DND-41 (cell line): ENCODE data around the gene RIBC1.
A peak's percentile ranks its signal among the peaks of the same experiment; 100 is the strongest.

ENCODE experiments used
- ATAC-seq: fragments of 200-7000 bp; cut with Tn5 transposase; 3 replicates; pipeline ENCODE4 v1.9.1; 2021; ENCODE audit warnings: low read depth; ENCODE audit not compliant: insufficient read depth
- DNase-seq: peaks from one replicate; pipeline ENCODE4 v3.0.0-alpha.2; 2020
- H2AFZ ChIP-seq: 2 replicates; pipeline ENCODE4 v1.6.0; 2012; ENCODE audit warnings: low read depth, low read length
- H3K27ac ChIP-seq: 2 replicates; pipeline ENCODE4 v1.5.1; 2012; ENCODE audit warnings: low read length, inconsistent platforms
- H3K27me3 ChIP-seq: fragments of 200-600 bp; sonication (generic); 2 replicates; pipeline ENCODE4 v1.6.0; 2012; ENCODE audit warnings: low read length, mild to moderate bottlenecking, inconsistent platforms; ENCODE audit not compliant: insufficient read depth, poor library complexity
- H3K36me3 ChIP-seq: 2 replicates; pipeline ENCODE4 v1.5.1; 2012; ENCODE audit warnings: low read length, inconsistent platforms; ENCODE audit not compliant: insufficient read depth
- H3K4me1 ChIP-seq: 2 replicates; pipeline ENCODE4 v1.5.1; 2012; ENCODE audit warnings: mild to moderate bottlenecking, low read length; ENCODE audit not compliant: insufficient read depth
- H3K4me2 ChIP-seq: 2 replicates; pipeline ENCODE4 v1.6.0; 2012; ENCODE audit warnings: mild to moderate bottlenecking, moderate library complexity, low read length, inconsistent platforms; ENCODE audit not compliant: insufficient read depth
- H3K4me3 ChIP-seq, 2 experiments: fragments of 200-600 bp in 1 of 2; shearing (Covaris generic) in 1 of 2; 2 replicates each; pipeline ENCODE4 v1.5.1; 2012 to 2016; ENCODE audit warnings: inconsistent platforms in 2 of 2, low read length in 2 of 2, mild to moderate bottlenecking in 2 of 2, low read depth in 1 of 2, moderate library complexity in 1 of 2
- H3K79me2 ChIP-seq: 2 replicates; pipeline ENCODE4 v1.6.0; 2012; ENCODE audit warnings: low read length, inconsistent platforms; ENCODE audit not compliant: insufficient read depth
- H3K9ac ChIP-seq: 2 replicates; pipeline ENCODE4 v1.6.0; 2012; ENCODE audit warnings: low read depth, mild to moderate bottlenecking, inconsistent platforms, low read length, moderate library complexity
- H3K9me3 ChIP-seq: 2 replicates; pipeline ENCODE4 v1.5.1; 2012; ENCODE audit warnings: low read length, moderate library complexity, mild to moderate bottlenecking, inconsistent platforms; ENCODE audit not compliant: insufficient read depth, severe bottlenecking
- H4K20me1 ChIP-seq: 2 replicates; pipeline ENCODE4 v1.6.0; 2012; ENCODE audit warnings: low read length; ENCODE audit not compliant: insufficient read depth
- CTCF ChIP-seq: IDR thresholded peaks from 2 replicates; pipeline ENCODE4 v1.5.1; 2012; ENCODE audit warnings: borderline replicate concordance, low read length, moderate library complexity, mild to moderate bottlenecking; ENCODE audit not compliant: poor library complexity, severe bottlenecking; ENCODE audit errors: extremely low read depth
- EZH2 ChIP-seq: IDR thresholded peaks from 3 replicates; pipeline ENCODE4 v1.6.1; 2012; ENCODE audit warnings: borderline replicate concordance, low read depth, mild to moderate bottlenecking, moderate library complexity, low read length, inconsistent platforms; ENCODE audit not compliant: severe bottlenecking

Gene RIBC1

GRCh38 chrX:53441531-53442321, 19.1 kb downstream of the RIBC1 start:
- no peak overlapping the region for H3K9ac ChIP-seq
- no peaks in the 10 kb centered on the region for H3K4me1 ChIP-seq
- H3K27me3 ChIP-seq: peaks cover 6% of the 10 kb centered on the region
- no peaks in the 10 kb centered on the region for H3K36me3 ChIP-seq
- no peaks in the 10 kb centered on the region for H4K20me1 ChIP-seq
- H3K27ac ChIP-seq: no peak overlapping the region
- TF ChIP-seq EZH2 (no peak), CTCF (no peak)
- no peak overlapping the region for H2AFZ ChIP-seq
- H3K4me3 ChIP-seq: no peak overlapping the region
- H3K79me2 ChIP-seq: no peaks in the 10 kb centered on the region
- no peak overlapping the region for H3K4me2 ChIP-seq
- no peaks in the 10 kb centered on the region for H3K9me3 ChIP-seq
- DNase-seq (peak; percentile 36), ATAC-seq (peak; percentile 50)

- no peaks in the 10 kb centered on the region for H3K9me3 ChIP-seq
- no peak overlapping the region for H3K4me2 ChIP-seq
- H4K20me1 ChIP-seq: no peaks in the 10 kb centered on the region
- DNase-seq: no peak
- no peak overlapping the region for H3K4me3 ChIP-seq
- H3K9ac ChIP-seq: no peak overlapping the region
- no peaks in the 10 kb centered on the region for H3K79me2 ChIP-seq
- no peak for ATAC-seq
- H3K36me3 ChIP-seq: no peaks in the 10 kb centered on the region
- H3K27me3 ChIP-seq: peaks cover 6% of the 10 kb centered on the region
- H3K27ac ChIP-seq: no peak overlapping the region
- no peaks in the 10 kb centered on the region for H3K4me1 ChIP-seq
- TF ChIP-seq EZH2 (no peak), CTCF (no peak)
- H2AFZ ChIP-seq: no peak overlapping the region
Measured at GRCh38 chrX:53442322-53442631, 19.6 kb downstream of the RIBC1 start.

- Histone ChIP-seq H3K4me2 (no peak overlapping the region), H3K4me1 (no peaks in the 10 kb centered on the region), H3K27me3 (peaks cover 6% of the 10 kb centered on the region), H3K79me2 (no peaks in the 10 kb centered on the region), H3K9me3 (no peaks in the 10 kb centered on the region), H3K36me3 (no peaks in the 10 kb centered on the region), H3K4me3 (no peak overlapping the region), H3K9ac (no peak overlapping the region), H3K27ac (no peak overlapping the region), H4K20me1 (no peaks in the 10 kb centered on the region), H2AFZ (no peak overlapping the region)
- DNase-seq (peak; percentile 19), ATAC-seq (peak; percentile 65; the same call in 2 of the 3 replicates)
- TF ChIP-seq EZH2: no peak
- TF ChIP-seq CTCF: peak; percentile 26
Measured at GRCh38 chrX:53445977-53446376, 23.3 kb downstream of the RIBC1 start.
